ENCODE results near the gene SMOC2.

DNA sequence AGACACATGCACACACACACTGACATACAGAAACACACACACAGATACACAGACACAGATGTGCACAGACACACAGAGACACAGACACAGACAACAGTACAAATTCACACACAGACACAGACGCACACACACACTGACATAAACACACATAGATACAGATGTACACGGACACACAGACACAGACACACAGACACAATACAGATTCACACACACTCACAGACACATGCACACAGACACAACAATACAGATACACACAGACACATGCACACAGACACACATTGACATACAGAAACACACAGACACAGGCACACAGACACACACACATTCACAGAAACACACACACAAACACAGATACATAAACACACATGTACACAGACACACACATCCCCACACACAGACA, 183.6 kb downstream of the SMOC2 start:
- TF ChIP-seq, protein P1, sequence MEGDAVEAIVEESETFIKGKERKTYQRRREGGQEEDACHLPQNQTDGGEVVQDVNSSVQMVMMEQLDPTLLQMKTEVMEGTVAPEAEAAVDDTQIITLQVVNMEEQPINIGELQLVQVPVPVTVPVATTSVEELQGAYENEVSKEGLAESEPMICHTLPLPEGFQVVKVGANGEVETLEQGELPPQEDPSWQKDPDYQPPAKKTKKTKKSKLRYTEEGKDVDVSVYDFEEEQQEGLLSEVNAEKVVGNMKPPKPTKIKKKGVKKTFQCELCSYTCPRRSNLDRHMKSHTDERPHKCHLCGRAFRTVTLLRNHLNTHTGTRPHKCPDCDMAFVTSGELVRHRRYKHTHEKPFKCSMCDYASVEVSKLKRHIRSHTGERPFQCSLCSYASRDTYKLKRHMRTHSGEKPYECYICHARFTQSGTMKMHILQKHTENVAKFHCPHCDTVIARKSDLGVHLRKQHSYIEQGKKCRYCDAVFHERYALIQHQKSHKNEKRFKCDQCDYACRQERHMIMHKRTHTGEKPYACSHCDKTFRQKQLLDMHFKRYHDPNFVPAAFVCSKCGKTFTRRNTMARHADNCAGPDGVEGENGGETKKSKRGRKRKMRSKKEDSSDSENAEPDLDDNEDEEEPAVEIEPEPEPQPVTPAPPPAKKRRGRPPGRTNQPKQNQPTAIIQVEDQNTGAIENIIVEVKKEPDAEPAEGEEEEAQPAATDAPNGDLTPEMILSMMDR (IDR thresholded peaks at IDR 0.05) = no peak
- TF ChIP-seq POLR2A (IDR thresholded peaks at IDR 0.05) = no peak

All from thyroid gland (tissue), 4 donors.